ENCODE results near the gene MAP3K20. TPM values are rescaled to one million over a fixed set of nuclear protein-coding genes. Genes with fewer than 3 reads are reported as not detected.
"Not testable (repeated sequence)": the region's sequence is repeated elsewhere in the genome, so short reads cannot be mapped to it uniquely, and the experiment has no call there.

MAP3K20 gene
- total RNA-seq, 1 experiment from 2014 or later: 15.2 TPM

DNA sequence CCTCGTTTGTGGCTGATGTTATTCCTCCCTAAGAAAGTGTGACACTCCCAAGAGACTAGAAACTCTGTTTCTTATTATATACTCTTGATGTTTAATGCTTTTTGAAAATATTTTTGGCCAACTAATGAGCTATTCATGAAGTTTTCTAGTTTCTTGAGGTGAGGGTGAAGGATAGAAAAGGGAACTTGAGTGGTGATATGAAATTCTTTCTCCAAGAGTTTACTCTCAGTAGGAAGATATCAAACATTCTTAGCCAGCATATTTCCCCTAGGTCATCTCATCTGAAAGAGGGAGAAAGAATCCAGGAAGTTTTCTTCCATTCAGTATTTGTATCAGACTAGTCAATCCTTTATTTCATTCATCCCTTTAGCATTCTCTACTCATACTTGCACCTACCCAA is 95.7 kb downstream of the MAP3K20 start:
- CTCF ChIA-PET: no interaction called here
- Mint-ChIP-seq H3K4me1 (no peaks in the 10 kb centered on the region; the same call in 1 of the 2 replicates), H3K9me3 (peaks cover 6% of the 10 kb centered on the region)

DNA sequence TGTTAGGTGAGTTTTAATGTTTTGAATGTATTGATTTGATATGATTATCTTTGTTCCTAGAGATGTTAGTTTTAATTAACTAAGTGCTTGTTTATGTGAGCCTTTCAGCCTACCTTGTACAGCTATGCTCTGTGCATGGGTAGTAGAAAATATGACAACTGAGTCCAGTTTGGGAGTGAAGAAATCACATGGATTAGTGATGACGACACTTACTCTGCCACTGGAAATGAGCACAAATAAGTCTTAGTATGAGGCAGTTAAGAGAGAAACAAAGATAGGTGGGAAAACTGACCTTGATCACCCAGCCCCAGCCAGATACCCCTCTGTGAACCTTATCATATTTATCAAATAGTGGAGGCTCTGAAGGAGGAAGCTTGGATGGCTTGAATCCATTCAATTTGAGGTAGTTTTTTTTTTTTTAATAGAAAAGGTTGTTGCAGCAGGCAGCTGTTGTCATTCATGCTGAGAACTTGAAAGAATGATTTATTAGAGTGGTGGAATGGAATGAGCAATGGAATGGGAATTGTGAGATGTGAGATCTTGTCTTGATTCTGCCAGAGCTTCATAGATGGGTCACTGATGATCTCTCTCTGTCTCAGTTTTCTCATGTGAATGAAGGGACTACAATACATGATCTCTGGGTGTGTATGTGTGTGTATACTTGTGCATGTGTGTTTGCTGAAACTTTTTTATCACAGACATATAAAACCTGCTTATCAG is 96.4 kb downstream of the MAP3K20 start:
- DNase-seq (ENCODE audit: low spot score) (no peak), ATAC-seq (no peak)
- no peaks in the 10 kb centered on the region; the same call in 1 of the 2 replicates for H3K4me1 Mint-ChIP-seq
- ChIA-PET CTCF (no interaction called here), POLR2A (interaction anchor here (0.7 kb wide), 1 partner anchor 1384 kb away, joined by 4 read pairs; no protein-coding TSS in a partner anchor)
- TF ChIP-seq, protein P1, sequence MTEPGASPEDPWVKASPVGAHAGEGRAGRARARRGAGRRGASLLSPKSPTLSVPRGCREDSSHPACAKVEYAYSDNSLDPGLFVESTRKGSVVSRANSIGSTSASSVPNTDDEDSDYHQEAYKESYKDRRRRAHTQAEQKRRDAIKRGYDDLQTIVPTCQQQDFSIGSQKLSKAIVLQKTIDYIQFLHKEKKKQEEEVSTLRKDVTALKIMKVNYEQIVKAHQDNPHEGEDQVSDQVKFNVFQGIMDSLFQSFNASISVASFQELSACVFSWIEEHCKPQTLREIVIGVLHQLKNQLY (CRISPR knock-in tag; IDR thresholded peaks at IDR 0.05): no peak
- TF ChIP-seq NFATC4 (CRISPR knock-in tag; IDR thresholded peaks at IDR 0.05) (no peak), CREM (CRISPR knock-in tag; IDR thresholded peaks at IDR 0.05) (no peak), CBFB (CRISPR knock-in tag; IDR thresholded peaks at IDR 0.05; ENCODE audit: low read depth) (no peak), ZNF219 (CRISPR knock-in tag; IDR thresholded peaks at IDR 0.05; ENCODE audit: borderline replicate concordance) (no peak)
- TF ChIP-seq, protein P2, sequence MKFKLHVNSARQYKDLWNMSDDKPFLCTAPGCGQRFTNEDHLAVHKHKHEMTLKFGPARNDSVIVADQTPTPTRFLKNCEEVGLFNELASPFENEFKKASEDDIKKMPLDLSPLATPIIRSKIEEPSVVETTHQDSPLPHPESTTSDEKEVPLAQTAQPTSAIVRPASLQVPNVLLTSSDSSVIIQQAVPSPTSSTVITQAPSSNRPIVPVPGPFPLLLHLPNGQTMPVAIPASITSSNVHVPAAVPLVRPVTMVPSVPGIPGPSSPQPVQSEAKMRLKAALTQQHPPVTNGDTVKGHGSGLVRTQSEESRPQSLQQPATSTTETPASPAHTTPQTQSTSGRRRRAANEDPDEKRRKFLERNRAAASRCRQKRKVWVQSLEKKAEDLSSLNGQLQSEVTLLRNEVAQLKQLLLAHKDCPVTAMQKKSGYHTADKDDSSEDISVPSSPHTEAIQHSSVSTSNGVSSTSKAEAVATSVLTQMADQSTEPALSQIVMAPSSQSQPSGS (CRISPR knock-in tag; IDR thresholded peaks at IDR 0.05; ENCODE audit: borderline replicate concordance, low read depth): no peak
- H3K27me3 Mint-ChIP-seq (ENCODE audit: low read depth): no peaks in the 10 kb centered on the region
- peaks cover 4% of the 10 kb centered on the region for H3K36me3 Mint-ChIP-seq
- peaks cover 6% of the 10 kb centered on the region for H3K9me3 Mint-ChIP-seq
- H3K27ac Mint-ChIP-seq: no peak overlapping the region
- no peak overlapping the region for H3K4me3 Mint-ChIP-seq

More for the DNA sequence above, 95.7 kb downstream of the MAP3K20 start:
- DNase-seq (ENCODE audit: low spot score): no peak
- Mint-ChIP-seq H3K36me3 (peaks cover 4% of the 10 kb centered on the region), H3K4me3 (no peak overlapping the region), H3K27ac (no peak overlapping the region), H3K27me3 (ENCODE audit: low read depth) (no peaks in the 10 kb centered on the region)
- POLR2A ChIA-PET: no interaction called here
- no peak for ATAC-seq
- TF ChIP-seq NR3C1 (CRISPR knock-in tag; conservative IDR thresholded peaks at IDR 0.05; ENCODE audit: low read depth) (no peak), FOXP1 (CRISPR knock-in tag; IDR thresholded peaks at IDR 0.05; ENCODE audit: borderline replicate concordance) (no peak), ZNF317 (CRISPR knock-in tag; IDR thresholded peaks at IDR 0.05; ENCODE audit: borderline replicate concordance, low read depth) (no peak), CREM (CRISPR knock-in tag; IDR thresholded peaks at IDR 0.05) (no peak)

DNA sequence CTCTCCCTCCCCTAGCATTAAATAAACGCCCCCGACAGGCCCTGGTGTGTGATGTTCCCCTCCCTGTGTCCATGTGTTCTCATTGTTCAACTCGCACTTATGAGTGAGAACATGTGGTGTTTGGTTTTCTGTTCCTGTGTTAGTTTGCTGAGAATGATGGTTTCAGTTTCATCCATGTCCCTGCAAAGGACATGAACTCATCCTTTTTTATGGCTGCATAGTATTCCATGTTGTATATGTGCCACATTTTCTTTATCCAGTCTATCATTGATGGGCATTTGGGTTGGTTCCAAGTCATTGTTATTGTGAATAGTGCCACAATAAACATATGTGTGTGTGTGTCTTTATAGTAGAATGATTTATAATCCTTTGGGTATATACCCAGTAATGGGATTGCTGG is 98.7 kb downstream of the MAP3K20 start:
- H3K36me3 Mint-ChIP-seq; H3K4me1 Mint-ChIP-seq; H3K27me3 Mint-ChIP-seq (ENCODE audit: low read depth); H3K27ac Mint-ChIP-seq; ATAC-seq; CTCF ChIA-PET; H3K9me3 Mint-ChIP-seq; DNase-seq (ENCODE audit: low spot score); POLR2A ChIA-PET; H3K4me3 Mint-ChIP-seq: not testable (repeated sequence)

DNA sequence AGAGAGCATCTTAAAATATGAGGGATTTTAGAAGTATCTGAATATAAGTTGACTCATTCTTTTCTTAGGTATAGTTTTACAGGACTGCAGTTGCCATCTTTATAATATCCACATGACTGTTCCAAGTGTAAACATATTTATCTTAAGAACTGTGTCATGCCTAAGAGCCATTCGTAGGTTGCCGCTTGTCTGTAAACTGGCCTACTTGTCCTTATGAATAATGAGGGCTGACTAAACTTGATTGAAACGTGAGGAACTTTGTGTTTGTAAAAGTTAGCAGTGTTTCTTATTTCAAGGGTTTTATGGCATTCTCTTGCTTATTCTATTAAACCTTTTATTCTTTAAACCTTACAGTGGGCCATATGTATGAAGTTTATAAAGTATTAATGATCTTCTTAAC is 99.6 kb downstream of the MAP3K20 start:
- DNase-seq (ENCODE audit: low spot score): no peak
- H3K4me1 Mint-ChIP-seq: no peaks in the 10 kb centered on the region; the same call in 1 of the 2 replicates
- peaks cover 4% of the 10 kb centered on the region for H3K36me3 Mint-ChIP-seq
- ATAC-seq: no peak
- H3K27me3 Mint-ChIP-seq (ENCODE audit: low read depth): no peaks in the 10 kb centered on the region; the same call in 1 of the 2 replicates
- peaks cover 6% of the 10 kb centered on the region for H3K9me3 Mint-ChIP-seq
- H3K27ac Mint-ChIP-seq: no peak overlapping the region
- ChIA-PET POLR2A (no interaction called here), CTCF (no interaction called here)
- H3K4me3 Mint-ChIP-seq: no peak overlapping the region
- no peak for TF ChIP-seq RORB (CRISPR knock-in tag; IDR thresholded peaks at IDR 0.05)
- no peak for TF ChIP-seq ZNF138 (CRISPR knock-in tag; conservative IDR thresholded peaks at IDR 0.05)
- no peak for TF ChIP-seq GRHL2 (CRISPR knock-in tag; IDR thresholded peaks at IDR 0.05; ENCODE audit: insufficient replicate concordance, severe bottlenecking)
- no peak for TF ChIP-seq JAZF1 (CRISPR knock-in tag; IDR thresholded peaks at IDR 0.05)
- TF ChIP-seq, protein P3, sequence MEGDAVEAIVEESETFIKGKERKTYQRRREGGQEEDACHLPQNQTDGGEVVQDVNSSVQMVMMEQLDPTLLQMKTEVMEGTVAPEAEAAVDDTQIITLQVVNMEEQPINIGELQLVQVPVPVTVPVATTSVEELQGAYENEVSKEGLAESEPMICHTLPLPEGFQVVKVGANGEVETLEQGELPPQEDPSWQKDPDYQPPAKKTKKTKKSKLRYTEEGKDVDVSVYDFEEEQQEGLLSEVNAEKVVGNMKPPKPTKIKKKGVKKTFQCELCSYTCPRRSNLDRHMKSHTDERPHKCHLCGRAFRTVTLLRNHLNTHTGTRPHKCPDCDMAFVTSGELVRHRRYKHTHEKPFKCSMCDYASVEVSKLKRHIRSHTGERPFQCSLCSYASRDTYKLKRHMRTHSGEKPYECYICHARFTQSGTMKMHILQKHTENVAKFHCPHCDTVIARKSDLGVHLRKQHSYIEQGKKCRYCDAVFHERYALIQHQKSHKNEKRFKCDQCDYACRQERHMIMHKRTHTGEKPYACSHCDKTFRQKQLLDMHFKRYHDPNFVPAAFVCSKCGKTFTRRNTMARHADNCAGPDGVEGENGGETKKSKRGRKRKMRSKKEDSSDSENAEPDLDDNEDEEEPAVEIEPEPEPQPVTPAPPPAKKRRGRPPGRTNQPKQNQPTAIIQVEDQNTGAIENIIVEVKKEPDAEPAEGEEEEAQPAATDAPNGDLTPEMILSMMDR (IDR thresholded peaks at IDR 0.05): no peak
- TF ChIP-seq, protein P4, sequence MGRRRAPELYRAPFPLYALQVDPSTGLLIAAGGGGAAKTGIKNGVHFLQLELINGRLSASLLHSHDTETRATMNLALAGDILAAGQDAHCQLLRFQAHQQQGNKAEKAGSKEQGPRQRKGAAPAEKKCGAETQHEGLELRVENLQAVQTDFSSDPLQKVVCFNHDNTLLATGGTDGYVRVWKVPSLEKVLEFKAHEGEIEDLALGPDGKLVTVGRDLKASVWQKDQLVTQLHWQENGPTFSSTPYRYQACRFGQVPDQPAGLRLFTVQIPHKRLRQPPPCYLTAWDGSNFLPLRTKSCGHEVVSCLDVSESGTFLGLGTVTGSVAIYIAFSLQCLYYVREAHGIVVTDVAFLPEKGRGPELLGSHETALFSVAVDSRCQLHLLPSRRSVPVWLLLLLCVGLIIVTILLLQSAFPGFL (CRISPR knock-in tag; IDR thresholded peaks at IDR 0.05; ENCODE audit: borderline replicate concordance): no peak
- TF ChIP-seq OVOL2 (CRISPR knock-in tag; IDR thresholded peaks at IDR 0.05; ENCODE audit: borderline replicate concordance): no peak
- no peak for TF ChIP-seq FOXK1 (CRISPR knock-in tag; IDR thresholded peaks at IDR 0.05)
- TF ChIP-seq, protein P5, sequence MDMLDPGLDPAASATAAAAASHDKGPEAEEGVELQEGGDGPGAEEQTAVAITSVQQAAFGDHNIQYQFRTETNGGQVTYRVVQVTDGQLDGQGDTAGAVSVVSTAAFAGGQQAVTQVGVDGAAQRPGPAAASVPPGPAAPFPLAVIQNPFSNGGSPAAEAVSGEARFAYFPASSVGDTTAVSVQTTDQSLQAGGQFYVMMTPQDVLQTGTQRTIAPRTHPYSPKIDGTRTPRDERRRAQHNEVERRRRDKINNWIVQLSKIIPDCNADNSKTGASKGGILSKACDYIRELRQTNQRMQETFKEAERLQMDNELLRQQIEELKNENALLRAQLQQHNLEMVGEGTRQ (CRISPR knock-in tag; IDR thresholded peaks at IDR 0.05): no peak
- TF ChIP-seq, protein P6, sequence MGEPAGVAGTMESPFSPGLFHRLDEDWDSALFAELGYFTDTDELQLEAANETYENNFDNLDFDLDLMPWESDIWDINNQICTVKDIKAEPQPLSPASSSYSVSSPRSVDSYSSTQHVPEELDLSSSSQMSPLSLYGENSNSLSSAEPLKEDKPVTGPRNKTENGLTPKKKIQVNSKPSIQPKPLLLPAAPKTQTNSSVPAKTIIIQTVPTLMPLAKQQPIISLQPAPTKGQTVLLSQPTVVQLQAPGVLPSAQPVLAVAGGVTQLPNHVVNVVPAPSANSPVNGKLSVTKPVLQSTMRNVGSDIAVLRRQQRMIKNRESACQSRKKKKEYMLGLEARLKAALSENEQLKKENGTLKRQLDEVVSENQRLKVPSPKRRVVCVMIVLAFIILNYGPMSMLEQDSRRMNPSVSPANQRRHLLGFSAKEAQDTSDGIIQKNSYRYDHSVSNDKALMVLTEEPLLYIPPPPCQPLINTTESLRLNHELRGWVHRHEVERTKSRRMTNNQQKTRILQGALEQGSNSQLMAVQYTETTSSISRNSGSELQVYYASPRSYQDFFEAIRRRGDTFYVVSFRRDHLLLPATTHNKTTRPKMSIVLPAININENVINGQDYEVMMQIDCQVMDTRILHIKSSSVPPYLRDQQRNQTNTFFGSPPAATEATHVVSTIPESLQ (CRISPR knock-in tag; IDR thresholded peaks at IDR 0.05): no peak
- no peak for TF ChIP-seq TEAD4 (CRISPR knock-in tag; IDR thresholded peaks at IDR 0.05)
- no peak for TF ChIP-seq ZBTB21 (CRISPR knock-in tag; IDR thresholded peaks at IDR 0.05; ENCODE audit: borderline replicate concordance)
- TF ChIP-seq NR3C1 (CRISPR knock-in tag; conservative IDR thresholded peaks at IDR 0.05; ENCODE audit: low read depth): no peak

Measured in WTC11 (cell line).